HS-27A (cell line): Measurements from ENCODE around the gene PIP4K2A.
"Not testable (repeated sequence)": the region's sequence is repeated elsewhere in the genome, so short reads cannot be mapped to it uniquely, and the experiment has no call there.

ENCODE experiments used
- DNase-seq: peaks from one replicate; pipeline ENCODE4 v3.0.0-alpha.2; 2012; ENCODE audit warnings: low read depth, missing footprints

The PIP4K2A gene

DNA sequence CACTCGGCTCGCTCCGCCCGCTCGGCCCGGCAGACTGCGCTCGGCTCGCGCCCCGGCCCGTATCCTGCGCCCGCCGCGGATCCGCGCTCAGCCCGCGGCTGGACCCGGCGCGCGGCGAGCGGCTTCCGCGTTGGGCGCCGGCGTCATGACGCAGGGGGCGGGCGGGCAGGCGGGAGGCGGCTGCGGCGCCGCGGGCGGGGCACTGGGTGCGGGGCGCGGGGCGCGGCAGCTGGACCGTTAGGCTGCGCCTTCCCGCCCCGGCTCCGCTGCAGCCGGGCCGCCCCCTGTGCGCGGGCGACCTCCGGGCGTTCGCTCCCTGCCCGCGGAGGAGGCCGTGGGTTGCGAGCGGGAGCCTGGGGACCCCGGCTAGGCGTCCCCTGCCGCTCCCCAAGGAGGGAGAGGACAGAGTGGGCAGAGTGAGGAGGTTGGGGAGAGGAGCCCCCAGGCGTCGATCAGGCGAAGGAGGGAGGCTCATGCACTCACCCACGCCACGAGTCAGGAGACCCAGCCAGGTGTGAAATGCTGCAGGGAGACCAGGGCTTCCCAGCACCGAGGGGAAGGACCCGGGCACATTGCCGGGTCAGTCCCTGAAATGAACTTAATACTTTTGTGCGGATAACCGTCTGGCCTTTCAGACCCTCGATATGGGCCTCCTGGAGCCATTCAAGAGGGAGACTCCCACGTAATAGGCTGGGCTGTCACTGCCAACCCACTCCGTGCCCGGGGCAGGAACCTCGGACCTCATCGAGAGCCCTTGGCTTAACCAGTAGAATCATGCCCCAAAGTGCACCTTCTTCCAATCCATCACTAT is at the start of gene PIP4K2A:
PIP4K2A (minus strand) TSS at position 100 of the 811 bp plus-strand sequence. CDS start 252 bp downstream, outside the sequence.
- no peak for DNase-seq

- no peak for DNase-seq
Observed at GRCh38 chr10:22761569-22762220, 47.3 kb upstream of the PIP4K2A start.

GRCh38 chr10:22760025-22760424 is 45.6 kb upstream of the PIP4K2A start:
- no peak for DNase-seq

DNA sequence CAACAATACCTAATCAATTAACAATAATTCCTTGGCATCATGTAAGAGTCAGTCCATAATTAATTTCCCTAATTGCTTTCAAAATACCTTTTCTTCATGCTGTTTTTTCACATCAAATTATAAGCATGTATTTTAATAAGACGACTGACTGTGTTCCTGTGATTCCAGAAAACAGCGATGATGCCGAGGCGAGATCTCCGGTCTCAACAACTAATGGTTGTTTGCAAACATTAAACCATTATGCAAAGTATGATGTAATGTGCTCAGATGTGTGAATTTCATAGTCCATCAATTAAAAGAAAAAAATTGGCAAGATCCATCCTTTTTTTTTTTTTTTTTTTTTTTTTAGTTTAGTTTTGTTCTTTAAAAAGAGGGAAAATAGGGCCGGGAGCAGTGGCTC is 44.5 kb upstream of the PIP4K2A start:
- DNase-seq: no peak

DNA sequence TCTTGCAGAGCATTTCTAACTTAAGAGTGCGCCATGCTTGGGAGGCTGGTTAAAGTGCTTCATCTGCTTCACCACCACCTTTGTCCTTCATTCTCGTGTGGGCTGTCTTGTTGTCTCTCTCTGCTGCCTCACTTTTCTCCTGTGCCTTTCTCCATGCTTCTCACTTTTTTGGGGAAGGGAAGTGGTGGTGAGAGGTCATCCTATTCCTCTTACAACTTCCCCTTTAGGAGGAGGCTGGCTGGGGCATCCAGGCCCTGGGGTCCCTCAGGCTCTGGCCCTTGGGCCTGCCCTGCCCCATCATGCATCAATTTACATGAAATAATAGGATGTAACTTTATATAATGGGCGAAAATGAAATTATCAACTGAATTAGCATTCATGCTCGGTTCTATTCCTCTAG is 39.9 kb upstream of the PIP4K2A start:
- DNase-seq: no peak

DNA sequence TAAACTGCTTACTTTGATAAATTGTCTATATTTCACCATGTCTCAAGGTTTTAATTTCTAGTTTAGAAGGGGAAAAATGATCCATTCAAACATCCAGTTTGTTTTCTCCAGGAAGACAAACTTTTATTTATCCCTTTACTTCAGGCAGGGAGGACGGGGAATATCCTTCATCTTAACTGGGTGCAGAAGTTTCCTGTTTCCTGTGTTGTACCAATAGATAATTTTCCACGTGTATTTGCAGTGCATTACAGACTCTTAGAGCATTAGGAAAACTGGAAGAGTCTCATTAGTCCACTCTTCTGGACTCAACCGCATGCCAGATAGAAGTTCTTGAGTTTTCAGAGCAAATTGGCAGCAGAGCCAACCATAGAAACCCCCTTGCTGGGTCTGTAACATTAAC is 39.4 kb upstream of the PIP4K2A start:
- no peak for DNase-seq

GRCh38 chr10:22752272-22752889 is 38.0 kb upstream of the PIP4K2A start:
- DNase-seq: no peak

GRCh38 chr10:22750131-22750530 is 35.8 kb upstream of the PIP4K2A start:
- no peak for DNase-seq

DNA sequence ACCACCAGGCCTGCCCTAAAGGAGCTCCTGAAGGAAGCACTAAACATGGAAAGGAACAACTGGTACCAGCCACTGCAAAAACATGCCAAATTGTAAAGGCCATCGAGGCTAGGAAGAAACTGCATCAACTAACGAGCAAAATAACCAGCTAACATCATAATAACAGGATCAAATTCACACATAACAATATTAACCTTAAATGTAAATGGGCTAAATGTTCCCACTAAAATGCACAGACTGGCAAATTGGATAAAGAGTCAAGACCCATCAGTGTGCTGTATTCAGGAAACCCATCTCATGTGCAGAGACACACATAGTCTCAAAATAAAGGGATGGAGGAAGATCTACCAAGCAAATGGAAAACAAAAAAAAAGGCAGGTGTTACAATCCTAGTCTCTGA is 30.5 kb upstream of the PIP4K2A start:
- not testable (repeated sequence) for DNase-seq

- DNase-seq: no peak
Observed at GRCh38 chr10:22742678-22743077, 28.3 kb upstream of the PIP4K2A start.

DNA sequence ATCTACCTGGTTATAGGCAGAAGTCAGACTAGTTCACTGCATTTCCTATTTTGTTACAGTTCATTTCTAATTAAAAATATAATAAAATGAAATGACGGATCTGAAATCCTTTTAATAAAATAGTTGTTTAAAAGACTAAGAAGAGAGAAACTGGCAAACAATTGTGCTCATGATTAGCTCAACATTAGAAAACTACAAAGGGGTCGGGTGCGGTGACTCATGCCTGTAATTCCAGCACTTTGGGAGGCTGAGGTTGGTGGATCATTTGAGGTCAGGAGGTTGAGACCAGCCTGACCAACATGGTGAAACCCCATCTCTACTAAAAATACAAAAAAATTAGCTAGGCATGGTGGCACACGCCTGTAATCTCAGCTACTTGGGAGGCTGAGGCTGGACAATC is 27.3 kb upstream of the PIP4K2A start:
- DNase-seq: not testable (repeated sequence)

- DNase-seq: no peak
Observed at GRCh38 chr10:22740180-22740579, 25.8 kb upstream of the PIP4K2A start.

DNA sequence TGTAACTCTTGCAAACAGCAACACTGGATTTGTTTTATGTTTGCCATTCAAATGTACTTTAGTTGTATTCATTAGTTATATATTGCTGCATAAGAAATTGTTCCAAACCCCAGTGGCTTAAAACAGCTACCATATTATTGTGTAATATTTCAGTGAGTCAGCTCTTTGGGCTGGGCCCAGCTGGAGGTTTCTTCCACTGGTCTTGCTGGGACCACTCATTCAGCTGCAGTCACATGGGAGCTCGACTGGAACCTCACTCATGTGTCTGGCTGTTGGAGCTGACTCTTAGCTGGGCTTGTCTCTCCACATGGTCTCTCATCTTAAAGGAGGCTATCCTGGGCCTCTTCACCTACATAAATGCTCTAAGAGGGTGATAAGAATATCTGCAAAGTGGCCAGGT is 23.2 kb upstream of the PIP4K2A start:
- no peak for DNase-seq

DNA sequence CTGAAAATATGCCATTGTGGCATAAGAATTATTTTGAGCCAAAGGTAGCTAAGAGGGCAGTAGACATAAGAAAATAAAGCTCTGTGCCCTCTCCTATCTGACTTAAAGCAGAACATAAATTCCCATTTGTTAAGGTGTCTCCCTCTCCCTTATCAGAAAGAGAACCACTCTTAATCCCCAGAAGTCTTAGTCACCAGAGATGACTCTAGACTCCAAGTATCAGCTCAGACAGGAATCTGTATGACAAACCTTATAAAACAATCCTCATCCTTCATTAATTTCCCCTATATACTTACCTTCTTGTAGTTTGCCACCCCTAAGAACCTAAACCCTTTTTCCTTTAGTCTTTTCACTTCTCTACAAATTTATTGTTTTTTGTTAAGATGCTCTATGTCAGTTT is 21.8 kb upstream of the PIP4K2A start:
- no peak for DNase-seq

GRCh38 chr10:22733992-22734391 is 19.6 kb upstream of the PIP4K2A start:
- DNase-seq: no peak

- no peak for DNase-seq
Observed at GRCh38 chr10:22727663-22728062, 13.3 kb upstream of the PIP4K2A start.

DNA sequence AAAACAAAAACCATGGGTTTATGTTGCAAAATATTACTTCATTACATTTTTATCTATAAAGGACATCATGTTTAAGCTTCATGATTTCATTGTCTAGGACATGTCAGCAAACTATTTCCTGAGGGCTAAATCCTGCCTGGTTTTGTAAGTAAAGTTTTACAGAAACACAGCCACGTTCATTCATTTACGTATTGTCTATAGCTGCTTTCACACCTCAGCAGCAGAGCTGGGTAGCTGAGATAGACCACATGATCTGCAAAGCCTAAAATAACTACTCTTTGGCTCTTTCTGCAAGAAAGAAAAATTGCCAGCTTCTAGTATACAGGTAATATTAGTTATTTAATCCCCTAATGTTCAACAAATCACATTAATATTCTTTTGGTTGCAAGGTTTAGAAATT is 12.7 kb upstream of the PIP4K2A start:
- DNase-seq: no peak

GRCh38 chr10:22724773-22725172 is 10.4 kb upstream of the PIP4K2A start:
- no peak for DNase-seq

GRCh38 chr10:22723783-22724182 is 9.4 kb upstream of the PIP4K2A start:
- no peak for DNase-seq

GRCh38 chr10:22723343-22723779 is 9.0 kb upstream of the PIP4K2A start:
- no peak for DNase-seq

GRCh38 chr10:22722626-22723169 is 8.3 kb upstream of the PIP4K2A start:
- DNase-seq: no peak

DNA sequence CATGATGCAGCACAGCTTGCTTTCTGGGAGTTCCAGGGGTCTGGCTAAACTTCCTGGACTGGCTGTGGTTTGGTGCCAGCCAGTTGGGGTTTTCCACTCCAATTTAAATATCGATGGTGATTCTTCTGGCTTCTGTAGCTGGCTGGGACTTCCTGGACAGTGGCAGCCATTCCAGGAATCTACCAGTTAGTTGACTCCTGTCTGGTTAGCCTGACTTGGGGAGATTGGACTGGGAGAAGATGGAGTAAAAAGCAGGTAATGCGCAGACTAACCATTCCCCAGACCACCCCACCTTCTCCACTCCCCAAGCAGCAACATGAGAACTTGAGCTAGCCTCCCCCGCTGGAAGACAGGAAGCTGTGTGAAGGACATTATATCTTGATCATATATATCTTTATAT is 6.3 kb upstream of the PIP4K2A start:
- no peak for DNase-seq
